ENCODE results near the gene HACD4.

The HACD4 gene

DNA sequence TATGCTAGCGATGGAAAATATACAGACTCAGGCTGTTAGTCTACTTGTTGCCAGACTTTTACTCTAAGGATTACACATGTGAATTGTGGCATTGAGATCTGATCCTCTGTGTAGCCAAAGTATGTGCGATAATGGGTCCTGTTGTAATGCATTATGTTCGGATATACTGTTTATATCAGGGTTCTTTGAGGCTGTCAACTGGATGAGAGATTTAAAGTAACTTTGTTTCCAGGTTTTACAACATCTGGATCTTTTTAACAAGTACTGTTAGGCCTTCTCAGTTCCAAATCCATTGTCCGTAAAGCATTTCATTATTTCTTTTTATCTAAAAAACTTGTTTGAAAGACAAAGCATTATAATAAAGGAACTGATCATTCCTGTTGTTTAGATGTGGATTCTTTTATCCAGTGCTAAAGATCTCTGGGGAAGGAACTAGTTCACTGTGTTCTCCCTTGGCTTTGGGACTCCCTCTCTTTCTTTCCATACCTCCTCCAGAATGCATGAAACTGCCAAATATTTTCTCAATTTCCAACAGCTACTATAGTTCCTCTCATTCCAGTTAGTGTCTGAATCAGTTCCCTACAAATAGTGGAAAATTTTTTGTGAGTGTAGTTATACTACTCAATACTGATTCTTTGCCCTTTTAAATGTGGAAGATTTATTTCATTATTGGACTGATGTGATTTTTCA lies 68.8 kb downstream of the HACD4 start:
- DNase-seq: no peak

DNA sequence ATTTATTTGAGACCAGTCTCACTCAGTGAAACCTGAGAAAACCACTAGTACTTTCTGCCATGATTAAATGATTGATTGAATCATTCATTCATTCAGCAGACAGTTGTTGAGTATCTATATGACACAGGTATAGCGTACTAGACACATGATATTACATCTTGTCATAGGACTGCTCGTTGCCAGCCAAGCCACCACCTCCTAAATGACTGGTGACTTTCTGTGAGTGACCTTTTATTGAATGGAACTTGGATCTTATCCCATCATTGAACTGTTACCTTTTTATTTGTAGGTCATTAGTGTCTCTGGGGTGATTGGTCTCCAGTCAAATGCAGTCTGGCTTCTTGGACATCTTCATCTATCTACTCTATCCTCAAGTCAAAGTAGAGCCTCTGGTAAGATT lies 80.7 kb downstream of the HACD4 start:
- no peak for DNase-seq
